UCSD-AML1 (cell line): Measurements from ENCODE around the gene AGPAT4.
"Not testable (repeated sequence)": the region's sequence is repeated elsewhere in the genome, so short reads cannot be mapped to it uniquely, and the experiment has no call there.

Source experiments
- DNase-seq: peaks from one replicate; lab custom pipeline; 2025; ENCODE audit not compliant: unreplicated experiment; lab: John Stamatoyannopoulos, UW

Gene AGPAT4

GRCh38 chr6:161228921-161229591 lies 44.8 kb downstream of the AGPAT4 start:
- no peak for DNase-seq

GRCh38 chr6:161228096-161228495 lies 45.8 kb downstream of the AGPAT4 start:
- no peak for DNase-seq

DNA sequence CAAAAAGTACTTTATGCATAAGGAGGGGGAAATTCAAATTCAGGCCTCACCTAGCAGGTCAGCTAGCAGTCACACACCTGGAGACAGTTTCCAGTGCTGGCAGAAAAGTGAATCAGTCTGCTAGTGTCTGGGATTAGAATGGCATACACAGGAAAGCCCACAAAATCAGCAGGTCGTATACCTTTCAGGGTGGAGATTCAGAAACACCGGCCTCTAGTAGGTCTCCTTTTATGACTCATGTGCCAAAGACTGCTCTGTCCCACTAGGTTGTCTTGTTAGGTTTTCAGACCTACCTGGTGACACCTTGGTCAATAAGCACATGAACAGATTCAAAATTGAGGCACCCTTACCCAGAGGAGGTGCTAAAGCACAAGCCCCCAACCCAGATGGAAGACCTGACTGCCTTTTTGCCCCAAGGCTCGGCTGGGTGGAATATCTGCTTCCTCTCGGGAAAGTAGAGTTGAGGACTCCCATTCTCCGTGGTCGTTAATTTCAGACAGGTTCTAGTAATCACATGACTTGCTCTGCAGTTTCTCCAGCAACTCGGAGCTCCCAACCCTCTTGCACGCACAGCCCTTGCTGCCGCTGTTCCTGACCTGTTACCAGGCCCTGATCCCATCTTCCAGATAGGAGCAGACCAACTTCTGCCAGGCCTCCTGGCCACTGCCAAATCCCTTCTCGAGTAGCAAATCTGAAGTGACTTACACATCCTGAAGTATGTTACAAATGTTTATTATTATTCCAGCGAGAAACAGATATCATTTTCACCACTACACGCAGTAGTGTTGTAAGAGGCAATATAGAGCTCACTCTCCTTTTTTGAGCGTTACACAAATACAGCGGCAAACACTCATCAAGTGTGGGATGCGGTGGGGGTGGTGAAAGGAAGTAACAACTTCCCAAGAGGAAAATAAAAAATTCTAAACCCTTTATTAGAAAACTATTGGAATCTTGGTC lies 46.6 kb downstream of the AGPAT4 start:
- no peak for DNase-seq

DNA sequence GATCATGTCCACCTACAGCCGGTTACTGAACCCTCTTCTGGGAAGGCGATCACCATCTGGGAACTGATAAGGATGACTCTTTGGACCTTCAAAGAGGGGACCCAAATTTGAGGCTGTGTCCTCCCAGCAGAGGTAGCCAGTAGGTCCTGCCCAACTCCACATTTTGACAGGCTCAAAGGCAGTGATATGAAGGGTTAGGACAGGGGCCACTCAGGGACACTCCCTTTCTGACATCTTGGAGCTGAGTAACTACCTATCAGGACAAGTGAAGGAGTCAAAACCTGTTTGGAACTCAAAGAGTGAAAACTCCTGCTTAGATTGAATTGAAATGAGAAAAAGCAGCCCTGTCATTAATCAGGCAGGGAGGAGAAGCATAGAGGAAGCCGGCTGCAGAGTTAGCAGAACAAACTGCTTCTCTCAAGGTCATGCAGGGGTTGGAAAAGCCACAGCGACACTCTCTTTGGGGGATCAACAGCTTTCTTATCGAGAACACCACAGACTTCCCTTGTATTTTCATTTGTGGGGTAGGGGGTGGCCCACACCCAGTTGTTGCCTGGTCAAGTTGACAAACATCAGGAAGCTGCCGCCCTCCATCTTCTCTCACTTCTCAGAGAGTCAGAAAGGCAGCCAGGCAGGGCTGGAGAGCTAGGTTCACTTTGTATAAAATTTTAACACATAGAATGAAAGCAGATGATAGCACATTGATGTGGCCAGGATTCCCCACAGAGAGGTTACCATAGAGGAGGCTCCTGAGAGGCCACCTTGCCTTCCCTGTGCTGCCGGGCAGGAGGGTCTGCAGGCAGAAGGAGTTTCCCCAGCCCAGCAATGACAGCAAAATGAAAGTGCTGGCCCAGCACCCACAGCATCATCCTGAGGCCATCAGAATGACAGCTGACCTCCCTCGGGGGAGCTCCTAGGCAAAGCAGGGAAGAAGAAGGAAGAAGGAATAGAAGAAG lies 47.6 kb downstream of the AGPAT4 start:
- DNase-seq = peak; percentile 68

DNA sequence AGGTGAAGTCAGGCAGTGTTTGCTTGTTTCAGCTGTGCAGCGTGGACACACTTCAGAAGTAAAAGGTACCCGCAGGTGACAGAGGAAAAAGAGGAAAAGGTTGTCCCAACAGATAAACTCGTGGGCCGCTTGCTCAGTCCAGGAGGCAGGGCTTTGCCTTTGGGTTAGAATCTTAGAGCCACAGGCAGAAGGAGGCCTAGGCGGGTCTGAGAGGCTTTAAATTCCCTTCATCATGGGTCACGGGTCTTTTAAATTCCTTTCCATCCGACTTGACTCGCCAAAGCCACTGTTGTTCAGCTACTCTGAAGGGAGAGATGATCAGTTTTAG lies 48.2 kb downstream of the AGPAT4 start:
- DNase-seq = no peak

DNA sequence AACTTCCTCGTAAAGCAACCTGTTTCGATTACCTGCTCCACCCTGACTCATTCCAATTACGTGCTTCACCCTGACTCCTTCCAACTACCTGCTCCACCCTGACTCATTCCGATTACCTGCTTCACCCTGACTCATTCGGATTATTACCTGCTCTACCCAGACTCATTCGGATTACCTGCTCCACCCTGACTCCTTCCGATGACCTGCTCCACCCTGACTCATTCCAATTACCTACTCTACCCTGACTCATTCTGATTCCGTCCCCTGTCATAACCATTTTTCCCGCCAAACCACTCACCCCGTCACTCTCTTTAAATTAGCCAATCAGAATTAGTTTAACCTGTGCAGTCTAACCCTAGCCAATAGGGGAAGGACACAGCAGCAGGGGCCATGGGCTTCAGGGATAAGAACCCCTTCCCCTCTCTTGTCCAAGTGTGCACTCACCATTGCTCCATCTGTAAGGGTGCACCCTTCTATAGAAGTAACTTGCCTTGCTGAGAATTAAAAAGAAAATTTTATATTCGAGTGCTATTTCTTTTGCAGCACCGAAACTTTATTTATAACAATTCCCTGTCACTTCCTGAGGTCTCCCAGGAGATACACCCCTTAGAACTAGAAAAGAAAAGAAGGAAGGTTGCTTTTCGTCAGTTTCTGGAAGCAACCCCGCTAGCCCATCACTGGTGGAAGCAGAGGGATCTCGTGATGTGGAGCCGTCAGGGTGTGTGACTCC lies 48.7 kb downstream of the AGPAT4 start:
- not testable (repeated sequence) for DNase-seq

DNA sequence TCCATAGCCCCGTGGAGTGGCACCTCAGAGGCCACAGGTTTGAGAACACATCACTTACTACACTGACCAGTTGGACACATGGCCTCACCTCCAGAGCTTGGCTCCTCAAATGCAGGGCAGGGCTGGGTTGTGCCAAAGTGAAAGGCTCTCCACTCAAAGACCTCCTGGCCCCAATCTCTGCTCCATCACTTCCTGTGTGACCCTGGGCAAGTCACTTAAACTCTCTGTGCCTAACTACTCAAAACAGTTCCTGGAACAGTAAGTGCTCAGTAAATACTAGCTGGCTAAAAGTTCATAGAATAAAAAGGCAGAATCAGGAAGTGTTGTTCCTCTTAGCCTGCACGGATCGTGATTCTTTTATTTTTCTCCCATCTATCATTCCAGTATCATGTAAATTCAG lies 50.2 kb downstream of the AGPAT4 start:
- no peak for DNase-seq

DNA sequence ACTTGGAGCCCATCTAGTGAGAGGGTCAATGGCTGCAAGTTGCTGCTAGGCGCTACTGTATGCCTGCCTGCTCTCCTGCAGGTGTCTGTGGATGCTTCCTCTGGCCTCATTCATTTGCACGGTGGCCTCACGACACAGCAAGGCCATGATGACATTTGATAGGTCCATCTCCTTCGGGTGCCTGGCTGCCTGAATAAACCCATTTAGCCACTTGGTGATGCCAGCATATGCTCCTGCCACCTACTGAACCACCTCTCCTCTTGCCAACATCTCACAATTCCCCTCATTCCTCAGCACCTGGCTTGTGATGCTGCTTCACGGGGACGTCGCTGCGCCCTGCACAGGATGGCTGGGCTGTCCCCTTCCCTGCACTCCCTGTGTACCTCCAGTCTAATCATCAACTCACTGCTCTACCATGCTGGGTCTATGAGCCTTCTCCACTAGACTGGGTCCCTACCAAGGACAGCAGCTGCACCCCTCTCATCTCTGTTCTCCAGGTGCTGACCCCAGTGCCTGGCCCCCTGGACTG lies 51.1 kb downstream of the AGPAT4 start:
- DNase-seq = no peak

DNA sequence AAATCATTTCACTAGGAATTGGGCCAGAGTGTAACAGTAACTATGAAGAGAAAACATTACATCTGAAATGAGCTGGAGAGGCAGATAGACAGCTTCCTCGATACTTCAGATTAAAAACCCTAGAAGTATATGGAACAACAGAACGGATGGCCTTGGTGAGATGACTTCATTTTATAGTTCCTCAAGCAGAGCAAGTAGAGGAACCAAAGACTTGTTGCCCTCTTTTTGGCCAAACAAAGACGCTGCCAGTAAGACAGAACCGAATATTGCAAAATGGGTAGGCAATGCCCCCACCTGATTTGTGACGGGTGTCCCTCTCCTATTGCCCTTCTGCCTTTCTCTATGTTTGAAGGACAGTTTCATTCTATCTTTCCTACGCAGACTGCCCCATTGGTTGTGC lies 53.5 kb downstream of the AGPAT4 start:
- no peak for DNase-seq

- no peak for DNase-seq
These were observed 54.2 kb downstream of the AGPAT4 start for GRCh38 chr6:161219680-161220079.

DNA sequence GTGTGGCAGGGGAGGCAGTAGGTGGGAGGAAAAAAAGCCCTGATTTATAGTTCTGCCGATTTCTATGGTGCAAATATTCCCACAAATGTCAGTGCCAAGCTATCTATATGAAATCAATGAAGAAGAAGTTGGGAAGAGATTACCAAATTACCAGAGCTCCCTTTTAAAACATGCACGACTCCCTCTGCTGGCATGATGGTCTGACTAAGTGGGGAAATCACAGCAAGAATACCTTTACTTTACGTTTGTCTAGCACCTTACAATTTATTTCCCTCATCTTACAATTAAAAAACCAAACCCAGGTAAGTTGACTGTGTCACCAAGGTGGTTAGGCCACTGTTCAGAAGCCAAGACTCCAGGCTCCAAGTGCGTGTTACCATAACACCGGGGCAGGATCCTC lies 55.6 kb downstream of the AGPAT4 start:
- DNase-seq = no peak

- no peak for DNase-seq
These were observed 56.2 kb downstream of the AGPAT4 start for GRCh38 chr6:161217628-161218027.

- no peak for DNase-seq
These were observed 57.1 kb downstream of the AGPAT4 start for GRCh38 chr6:161216616-161217205.

GRCh38 chr6:161215876-161216615 lies 57.8 kb downstream of the AGPAT4 start:
- DNase-seq = no peak

GRCh38 chr6:161215193-161215592 lies 58.7 kb downstream of the AGPAT4 start:
- no peak for DNase-seq

DNA sequence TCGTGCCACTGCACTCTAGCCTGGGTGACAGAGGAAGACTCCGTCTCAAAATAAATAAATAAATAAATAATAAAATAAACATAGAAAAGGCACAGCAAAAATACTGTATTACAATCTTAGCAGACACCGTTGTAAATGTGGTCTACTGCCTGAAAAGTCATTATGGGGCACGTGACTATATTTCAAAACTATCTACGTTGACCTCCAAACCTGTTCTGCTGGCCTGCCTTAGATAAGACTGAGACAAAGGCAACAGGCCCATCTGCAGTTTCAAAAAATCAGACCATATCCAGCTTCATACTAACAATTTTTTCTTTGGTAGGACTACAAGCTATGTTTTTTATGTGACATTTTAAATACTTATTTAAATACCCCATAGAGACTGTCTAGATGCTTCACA lies 59.1 kb downstream of the AGPAT4 start:
- no peak for DNase-seq

- no peak for DNase-seq
These were observed 61.0 kb downstream of the AGPAT4 start for GRCh38 chr6:161212902-161213301.

- no peak for DNase-seq
These were observed 62.4 kb downstream of the AGPAT4 start for GRCh38 chr6:161211380-161212035.

GRCh38 chr6:161210857-161211256 lies 63.0 kb downstream of the AGPAT4 start:
- no peak for DNase-seq
